ENCODE data around the gene CTIF.

The CTIF gene

DNA sequence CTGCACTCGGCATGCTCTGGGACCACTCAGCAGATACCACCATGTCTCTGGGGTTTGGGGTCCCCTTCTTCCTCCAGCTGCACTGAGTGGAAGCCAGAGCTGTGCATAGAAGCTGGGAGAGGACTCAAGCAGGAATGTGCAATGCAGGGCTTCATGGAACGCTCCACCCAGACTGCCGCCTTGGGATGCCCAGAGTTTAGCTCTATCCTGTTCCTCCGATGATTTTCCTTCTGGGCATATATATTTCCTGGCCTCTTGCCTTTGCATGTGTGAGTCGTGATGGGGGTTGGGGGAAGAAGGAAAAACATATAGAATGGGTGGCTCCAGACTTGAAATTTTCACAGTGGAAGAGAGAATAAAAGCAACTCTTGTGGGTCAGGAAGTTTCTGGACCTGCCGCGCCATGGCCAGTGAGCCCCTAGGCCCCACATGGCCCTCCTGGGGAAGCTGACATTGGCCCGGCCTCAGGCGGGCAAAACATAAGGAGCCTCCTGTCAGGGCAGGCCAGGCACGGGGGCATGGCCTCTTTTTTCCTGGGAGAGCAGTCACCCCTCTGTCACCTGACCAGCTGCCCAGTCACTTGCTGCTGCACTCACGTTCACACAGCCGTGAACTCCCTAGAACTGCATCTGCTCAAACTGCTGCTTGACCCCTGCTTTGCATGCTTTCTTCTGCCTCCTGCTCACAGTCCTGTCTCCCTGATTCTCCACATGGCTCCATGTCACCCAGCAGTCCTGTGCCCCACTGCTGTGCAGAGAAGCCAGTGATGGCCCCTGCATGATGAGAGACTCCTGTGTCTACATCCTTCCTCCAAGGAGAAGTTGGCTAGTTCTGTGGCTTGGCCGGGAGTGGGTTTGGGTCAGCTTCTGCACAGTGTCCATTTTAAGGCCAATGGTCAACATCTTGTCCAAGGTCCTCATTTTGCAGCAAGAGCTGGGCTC lies 197.8 kb downstream of the CTIF start:
- DNase-seq = no peak

DNA sequence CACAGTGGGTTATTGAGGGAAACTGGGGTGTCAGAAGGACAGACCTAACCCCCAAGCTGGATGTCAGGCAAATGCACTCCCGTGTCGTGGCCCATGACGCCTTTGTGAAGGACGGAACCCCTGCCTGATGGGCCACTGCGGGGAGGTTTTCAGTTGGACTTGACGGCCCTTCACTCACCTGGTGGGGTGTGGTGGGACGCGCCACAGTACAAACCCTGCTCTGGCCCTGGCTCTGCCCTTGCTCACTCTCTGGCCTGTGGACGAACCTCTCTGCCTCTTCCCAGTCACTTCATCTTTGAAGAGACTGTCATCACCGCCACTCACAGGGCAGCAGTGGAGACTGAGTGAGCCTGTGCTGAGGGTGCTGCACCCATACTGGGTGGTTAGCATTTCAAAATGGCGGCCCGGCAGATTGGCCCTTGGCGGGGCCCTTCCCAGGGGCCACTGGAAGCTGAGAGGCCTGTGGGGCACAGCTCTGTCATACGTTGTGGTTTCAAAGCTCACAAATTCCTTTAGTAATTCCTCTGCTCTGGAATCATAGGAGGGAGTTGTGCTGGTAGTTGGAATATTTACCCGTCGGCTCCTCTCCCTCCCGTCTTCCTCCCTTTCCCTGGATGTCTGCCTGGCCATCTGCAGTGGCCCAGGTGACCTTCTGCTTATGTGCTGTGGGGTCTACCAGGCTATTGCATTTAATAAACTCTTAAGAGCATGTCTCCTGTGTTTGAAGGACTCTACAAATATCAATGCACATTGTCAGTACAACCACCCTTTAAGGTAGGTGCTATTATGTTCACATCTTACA lies 200.6 kb downstream of the CTIF start:
- no peak for DNase-seq

GRCh38 chr18:48740068-48740440 lies 201.2 kb downstream of the CTIF start:
- no peak for DNase-seq

DNA sequence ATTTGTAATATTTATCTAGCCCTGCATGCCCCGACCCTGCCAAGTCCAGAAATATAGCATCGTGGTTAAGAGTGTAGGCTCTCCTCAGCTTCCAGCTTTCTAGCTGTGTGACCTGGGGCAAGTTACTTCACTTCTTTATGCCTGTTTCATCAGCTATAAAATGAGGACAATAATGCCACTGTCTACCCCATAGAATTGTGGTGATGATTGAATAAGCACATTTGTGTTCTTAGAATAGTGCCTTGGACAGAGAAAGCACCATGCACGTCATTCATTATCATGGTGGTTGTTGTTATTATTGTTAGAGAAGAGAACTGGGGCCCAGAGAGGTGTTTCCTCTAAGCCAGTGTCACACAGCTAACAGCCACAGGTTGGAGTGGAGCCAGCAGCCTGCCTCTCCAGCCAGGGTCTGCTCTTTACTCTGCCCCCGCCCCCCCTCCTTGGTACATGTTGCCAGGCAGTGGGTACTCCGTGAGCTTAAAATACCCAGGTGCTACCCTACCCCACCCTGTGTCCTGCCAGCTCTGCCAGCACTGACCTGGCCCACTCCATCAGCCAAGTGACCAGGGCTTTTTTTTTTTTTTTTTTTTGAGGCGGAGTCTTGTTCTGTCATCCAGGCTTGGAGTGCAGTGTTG lies 202.1 kb downstream of the CTIF start:
- DNase-seq = no peak

DNA sequence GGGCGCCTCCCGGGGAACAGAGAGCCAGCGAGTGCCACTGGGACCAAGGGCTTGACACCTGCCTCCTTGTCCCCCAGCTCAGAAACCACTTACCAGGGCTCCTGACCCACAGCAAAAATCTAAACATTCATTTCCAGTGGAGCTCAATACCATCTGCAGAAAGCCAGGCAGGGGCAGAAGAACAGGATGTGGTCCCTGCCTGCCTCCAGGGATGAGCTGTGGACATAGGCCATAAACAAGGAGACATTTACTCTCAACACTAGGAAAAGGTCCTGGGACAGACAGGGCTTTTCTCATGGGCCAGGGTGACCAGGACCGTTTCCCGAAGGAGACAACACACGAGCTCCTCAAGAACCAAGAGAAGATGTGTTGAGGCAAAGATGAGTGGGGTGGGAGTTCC lies 203.0 kb downstream of the CTIF start:
- DNase-seq = no peak

GRCh38 chr18:48742304-48742703 lies 203.5 kb downstream of the CTIF start:
- no peak for DNase-seq

DNA sequence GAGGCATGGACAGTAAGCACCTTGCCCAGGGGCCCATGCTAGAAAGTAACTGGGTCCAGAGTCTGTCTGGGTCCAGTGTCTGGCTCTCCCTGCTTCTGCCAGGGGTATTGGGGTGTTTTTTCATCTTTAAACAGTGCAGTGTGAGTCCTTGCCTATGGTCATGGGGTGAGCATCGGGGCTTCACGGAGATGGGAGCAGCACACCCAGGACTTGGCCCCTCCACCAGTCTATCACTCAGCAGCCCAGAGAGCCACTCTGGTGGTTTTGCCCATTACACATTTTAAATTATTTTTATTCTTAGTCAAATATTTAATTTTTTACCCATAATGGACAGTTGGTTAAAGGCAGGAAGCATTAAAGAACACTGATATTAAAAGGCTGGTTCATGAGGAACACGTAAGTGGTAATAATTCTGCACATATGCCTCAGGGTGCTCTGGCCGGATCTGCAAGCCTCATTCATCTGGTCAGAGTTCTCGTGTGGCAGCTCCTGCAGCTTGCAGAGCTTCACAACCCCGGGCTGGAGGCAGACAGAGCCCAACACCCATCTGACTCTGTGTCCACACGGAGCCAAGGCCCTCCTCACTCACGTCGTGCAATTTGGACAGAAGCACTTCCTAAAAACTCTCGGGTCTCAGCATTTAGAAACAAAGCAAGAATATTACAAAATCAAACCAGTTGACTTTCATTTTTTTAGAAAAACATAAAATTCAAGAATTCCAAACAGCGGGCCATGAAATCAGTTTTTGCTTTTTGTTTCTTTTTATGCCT lies 204.1 kb downstream of the CTIF start:
- DNase-seq = no peak

DNA sequence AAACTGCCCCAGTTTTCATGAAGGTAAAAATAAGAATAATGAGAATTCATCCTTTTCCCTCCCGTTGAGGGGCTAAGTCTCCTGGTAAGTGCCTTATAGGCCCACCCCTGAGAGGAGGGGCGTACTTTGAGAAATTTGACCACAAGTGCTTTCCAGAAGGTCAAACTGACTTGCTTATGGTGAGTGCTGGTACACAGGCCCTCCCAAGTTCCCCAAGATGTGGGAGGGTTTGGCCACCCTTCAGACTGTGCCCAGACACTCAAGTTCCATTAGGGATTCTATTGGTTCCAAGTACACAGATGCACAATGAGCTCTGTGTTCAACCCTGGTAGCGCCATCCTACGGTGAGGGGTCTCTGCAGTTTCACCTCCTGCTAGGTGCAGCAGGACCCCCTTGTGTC lies 205.1 kb downstream of the CTIF start:
- DNase-seq = no peak

GRCh38 chr18:48745293-48745692 lies 206.5 kb downstream of the CTIF start:
- DNase-seq = no peak

GRCh38 chr18:48749768-48750167 lies 210.9 kb downstream of the CTIF start:
- DNase-seq = no peak

- no peak for DNase-seq
Measured at GRCh38 chr18:48750485-48751175, 211.8 kb downstream of the CTIF start.

DNA sequence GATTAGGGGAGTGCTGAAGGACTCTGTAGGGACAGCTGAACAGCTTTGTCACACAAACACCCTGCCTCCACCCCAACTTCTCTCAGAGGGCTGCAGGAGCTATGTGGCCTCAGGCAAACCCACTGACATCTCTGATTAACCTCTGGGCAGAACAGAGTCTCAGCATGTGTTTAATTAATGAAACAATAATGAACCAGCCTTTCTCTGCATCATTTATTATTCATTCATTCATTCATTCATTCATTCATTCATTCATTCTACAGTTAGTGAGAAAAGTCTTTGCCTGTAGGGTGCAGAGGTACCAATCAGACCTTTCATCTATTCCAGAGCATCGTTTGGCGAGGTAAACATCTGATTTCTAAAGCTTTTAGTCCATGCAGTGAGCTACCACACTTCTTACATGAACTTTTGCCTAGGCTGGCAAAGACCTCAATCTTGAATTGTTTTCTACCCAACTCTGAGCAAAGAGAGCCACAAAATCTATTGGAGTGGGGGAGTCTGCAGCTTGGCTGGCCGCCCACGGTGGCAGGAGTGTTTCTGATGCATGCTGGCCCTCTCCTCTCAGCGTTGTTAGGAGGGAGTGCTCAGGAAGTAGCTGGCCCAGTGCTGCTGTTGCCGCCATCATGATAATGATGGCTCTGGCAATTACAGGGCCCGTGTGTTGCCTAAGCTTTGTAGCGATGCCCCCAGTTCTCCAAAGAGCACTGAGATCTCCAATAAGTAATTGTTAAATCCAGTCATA lies 213.1 kb downstream of the CTIF start:
- DNase-seq = no peak

DNA sequence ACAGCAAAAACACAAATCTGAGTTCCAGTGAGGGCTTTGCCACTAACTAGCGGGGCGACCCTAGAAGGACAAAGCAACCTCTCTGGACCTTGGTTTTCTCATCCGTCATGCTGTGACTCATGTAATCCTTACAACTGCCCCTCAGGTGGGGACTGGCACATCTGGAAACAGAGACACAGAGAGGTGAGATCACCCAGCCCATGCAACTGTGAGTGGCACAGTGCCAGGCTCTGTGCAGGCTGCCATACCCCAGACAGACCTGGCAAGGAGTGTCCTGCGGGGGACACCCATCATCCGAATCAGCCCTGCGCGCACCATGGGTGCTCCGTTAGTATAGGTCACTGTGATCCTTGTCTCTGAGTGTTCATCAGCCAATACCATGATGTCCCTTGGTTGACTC lies 213.6 kb downstream of the CTIF start:
- no peak for DNase-seq

- no peak for DNase-seq
Measured at GRCh38 chr18:48752928-48753327, 214.1 kb downstream of the CTIF start.

GRCh38 chr18:48753691-48754090 lies 214.9 kb downstream of the CTIF start:
- DNase-seq = no peak

- no peak for DNase-seq
Measured at GRCh38 chr18:48754559-48754958, 215.7 kb downstream of the CTIF start.

DNA sequence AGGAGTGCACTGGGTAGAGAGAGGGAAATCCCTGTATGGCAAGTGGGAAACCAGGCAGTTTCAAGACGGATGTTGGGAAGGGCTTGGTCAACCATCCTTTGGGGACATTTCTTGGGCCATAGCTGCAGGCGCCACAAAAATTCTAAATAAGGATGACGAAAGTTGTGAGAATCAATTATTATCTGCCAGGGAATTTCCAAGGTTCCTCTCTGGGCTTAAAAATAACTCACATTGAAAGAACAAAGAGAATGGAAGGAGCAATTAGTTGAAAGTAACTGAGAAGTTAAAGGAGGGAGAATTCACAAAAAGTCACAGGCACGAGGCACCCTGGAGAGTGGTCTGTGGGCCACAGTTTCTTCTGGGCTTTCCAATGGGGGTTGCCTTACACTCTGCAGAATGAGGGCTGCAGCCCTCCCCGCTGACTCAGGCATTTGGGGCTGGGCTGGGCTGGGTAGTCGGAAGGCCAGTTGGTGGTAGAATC lies 216.2 kb downstream of the CTIF start:
- no peak for DNase-seq

DNA sequence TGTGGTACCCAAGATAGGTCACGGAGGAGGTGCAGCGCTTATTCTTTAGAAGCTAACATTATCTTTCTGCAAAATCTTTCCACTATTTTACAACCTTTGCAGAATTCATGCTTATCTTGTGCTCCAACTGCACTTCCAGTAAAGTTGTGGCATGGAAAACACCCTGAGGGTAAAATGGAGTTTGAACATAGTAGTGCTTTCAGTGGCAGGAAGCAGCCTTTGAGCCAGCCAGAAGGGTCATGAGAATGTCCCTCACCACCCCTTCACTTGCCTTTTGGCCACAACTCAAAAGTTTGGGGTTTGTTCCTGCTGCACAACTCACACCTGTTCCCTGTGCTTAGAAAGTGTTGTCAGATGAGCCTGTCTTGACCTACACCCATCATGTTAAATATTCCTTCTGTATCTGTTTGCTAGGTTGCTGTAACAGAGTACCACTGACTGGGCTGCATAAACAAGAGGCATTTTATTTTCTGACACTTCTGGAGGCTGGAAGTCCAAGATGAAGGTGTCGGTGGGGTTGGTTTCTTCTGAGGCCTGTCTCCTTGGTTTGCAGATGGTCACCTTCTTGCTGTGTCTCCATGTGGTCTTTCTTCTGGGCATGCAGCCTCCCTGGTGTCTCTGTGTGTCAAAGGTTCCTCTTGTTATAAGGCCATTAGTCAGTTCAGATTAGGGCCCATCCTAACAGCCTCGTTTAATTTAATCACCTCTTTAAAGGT lies 217.8 kb downstream of the CTIF start:
- DNase-seq = no peak

- DNase-seq = no peak
Measured at GRCh38 chr18:48757367-48757766, 218.5 kb downstream of the CTIF start.

GRCh38 chr18:48757906-48758305 lies 219.1 kb downstream of the CTIF start:
- no peak for DNase-seq

- DNase-seq = no peak
Measured at GRCh38 chr18:48761582-48761981, 222.8 kb downstream of the CTIF start.
